ENCODE measurements around the gene C10orf105.

DNA sequence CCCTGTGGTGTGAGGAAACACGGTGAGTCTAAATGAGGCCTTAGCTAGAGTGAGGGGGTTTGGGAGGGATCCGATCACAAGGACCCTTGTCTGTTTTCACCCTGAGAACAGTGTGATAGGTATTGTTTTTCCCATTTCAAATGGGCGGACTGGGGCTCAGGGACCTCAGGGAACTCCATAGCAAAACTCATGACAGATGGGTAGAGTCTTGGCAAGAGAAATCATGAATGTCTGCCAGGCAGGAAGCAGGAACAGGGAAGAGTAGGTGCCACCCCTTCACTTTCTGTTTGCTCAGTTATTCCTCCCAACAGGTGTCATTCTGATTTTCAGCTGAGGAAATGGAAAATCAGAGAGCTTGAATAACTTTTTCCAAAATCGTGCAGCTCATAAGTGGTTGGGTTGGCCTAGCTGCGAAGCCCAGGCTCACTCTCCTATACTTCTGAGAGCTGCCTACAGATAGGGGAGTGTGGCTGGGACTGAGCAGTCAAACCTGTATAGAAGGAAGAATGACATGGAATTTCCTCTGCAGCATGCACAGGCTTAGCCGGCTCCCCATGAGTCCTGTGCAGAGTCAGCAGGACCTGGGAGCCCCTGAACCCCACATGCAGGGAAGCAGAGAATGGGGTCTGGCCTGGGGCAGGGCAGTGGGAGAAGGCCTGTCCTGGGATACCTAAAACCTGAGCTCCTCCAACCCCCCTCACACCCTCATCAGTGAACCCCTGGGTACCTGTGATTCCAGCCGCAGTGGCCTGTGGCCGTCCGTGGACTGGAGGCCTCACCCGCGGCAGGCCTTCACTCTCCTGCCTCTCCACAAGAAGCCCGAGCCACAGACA lies 17.6 kb upstream of the C10orf105 start:
- no peak for TF ChIP-seq POLR2AphosphoS5 (IDR thresholded peaks at IDR 0.05; ENCODE audit: low read depth, low read length)
- TF ChIP-seq REST (IDR thresholded peaks at IDR 0.05; ENCODE audit: insufficient read depth in 1 of 2, low read depth in 2 of 2, low read length in 2 of 2), result no peak
- no peak for TF ChIP-seq SIN3A (IDR thresholded peaks at IDR 0.05; ENCODE audit: borderline replicate concordance, insufficient read depth, low read length)
- TF ChIP-seq FOXP2 (optimal IDR thresholded peaks at IDR 0.05; ENCODE audit: borderline replicate concordance, extremely low read depth, extremely low read length, insufficient read depth), result no peak
